ENCODE results near the gene SPRED2. TPM values are rescaled to one million over a fixed set of nuclear protein-coding genes. Genes with fewer than 3 reads are reported as not detected.

Gene SPRED2
- total and polyA plus RNA-seq, 11 donors: 7.0 to 24.4 (median 16.1) TPM

GRCh38 chr2:65300134-65300760 is 132.2 kb downstream of the SPRED2 start:
- peaks cover 5 to 39% (median 35%) of the 10 kb centered on the region in 12 donors for H3K4me1 ChIP-seq
- H3K27me3 ChIP-seq: no peaks in the 10 kb centered on the region
- peak; percentile 87 to 95 (median 93) for ATAC-seq
- no peaks in the 10 kb centered on the region for H3K36me3 ChIP-seq
- WGBS, 4 donors: 22 to 60% (median 32%) methylated on average over 9 to 16 of the region's 16 CpGs
- TF ChIP-seq CTCF (IDR thresholded peaks at IDR 0.05) (no peak), POLR2A (IDR thresholded peaks at IDR 0.05) (no peak)
- H3K27ac ChIP-seq: peak overlapping the region; percentile 36 to 76 (median 60)
- H3K9me3 ChIP-seq: no peaks in the 10 kb centered on the region
- intact Hi-C loops (cut with DNase I): loop anchor here in 1 of 10 donors (1.0 to 5.0 kb wide), 2 partner anchors 10 to 33 kb away; no protein-coding TSS in a partner anchor
- peak; percentile 76 to 91 (median 85) for DNase-seq
- peak overlapping the region in 2 of 12 donors; percentile 10 to 20 for H3K4me3 ChIP-seq

GRCh38 chr2:65299246-65299645 is 133.2 kb downstream of the SPRED2 start:
- WGBS, 4 donors: 82 to 90% (median 86%) methylated on average over 7 of the region's 7 CpGs
- peaks cover 5 to 40% (median 36%) of the 10 kb centered on the region in 12 donors for H3K4me1 ChIP-seq

GRCh38 chr2:65298089-65298488 is 134.3 kb downstream of the SPRED2 start:
- intact Hi-C loops (cut with DNase I): no loop called here
- 90 to 95% (median 91%) methylated on average over 5 of the region's 5 CpGs for WGBS, 4 donors

More at GRCh38 chr2:65299246-65299645, 133.2 kb downstream of the SPRED2 start:
- peak in 1 of 5 donors; percentile 37 for DNase-seq
- ATAC-seq: no peak
- Histone ChIP-seq H3K4me3 (no peak overlapping the region), H3K27ac (peak overlapping the region in 7 of 12 donors; percentile 36 to 73 (median 53)), H3K27me3 (peaks cover 0 to under 1% (median 0%) of the 10 kb centered on the region in 9 donors), H3K36me3 (no peaks in the 10 kb centered on the region), H3K9me3 (no peaks in the 10 kb centered on the region)
- intact Hi-C loops (cut with DNase I): no loop called here
- TF ChIP-seq POLR2A (IDR thresholded peaks at IDR 0.05): no peak
- TF ChIP-seq CTCF (IDR thresholded peaks at IDR 0.05): no peak

GRCh38 chr2:65297544-65297943 is 134.9 kb downstream of the SPRED2 start:
- no peak overlapping the region for H3K4me3 ChIP-seq

More at GRCh38 chr2:65298089-65298488, 134.3 kb downstream of the SPRED2 start:
- Histone ChIP-seq H3K4me1 (peaks cover 5 to 49% (median 36%) of the 10 kb centered on the region in 12 donors), H3K27ac (no peak overlapping the region), H3K36me3 (no peaks in the 10 kb centered on the region), H3K4me3 (no peak overlapping the region), H3K9me3 (no peaks in the 10 kb centered on the region), H3K27me3 (peaks cover 0 to 7% (median 0%) of the 10 kb centered on the region in 9 donors)
- ATAC-seq (no peak), DNase-seq (no peak)
- no peak for TF ChIP-seq POLR2A (IDR thresholded peaks at IDR 0.05)

More at GRCh38 chr2:65297544-65297943, 134.9 kb downstream of the SPRED2 start:
- Histone ChIP-seq H3K27ac (no peak overlapping the region), H3K4me1 (peaks cover 5 to 49% (median 36%) of the 10 kb centered on the region in 12 donors), H3K27me3 (peaks cover 0 to 7% (median 0%) of the 10 kb centered on the region in 9 donors), H3K9me3 (no peaks in the 10 kb centered on the region), H3K36me3 (no peaks in the 10 kb centered on the region)
- DNase-seq (no peak), ATAC-seq (no peak)
- TF ChIP-seq POLR2A (IDR thresholded peaks at IDR 0.05) (no peak), CTCF (IDR thresholded peaks at IDR 0.05) (no peak)
- intact Hi-C loops (cut with DNase I): no loop called here
- WGBS, 4 donors: 95 to 96% (median 95%) methylated on average over 9 of the region's 9 CpGs
